ENCODE data around the gene PSKH1. TPM values are rescaled to one million over a fixed set of nuclear protein-coding genes. Genes with fewer than 3 reads are reported as not detected.
A peak's percentile ranks its signal among the peaks of the same experiment; 100 is the strongest.

The PSKH1 gene
- total and polyA plus RNA-seq, 9 of the 15 experiments (the other 6 are each of a cell fraction or from before 2014, with no cell fraction given): 0.96 to 20.9 (median 9.4) TPM

DNA sequence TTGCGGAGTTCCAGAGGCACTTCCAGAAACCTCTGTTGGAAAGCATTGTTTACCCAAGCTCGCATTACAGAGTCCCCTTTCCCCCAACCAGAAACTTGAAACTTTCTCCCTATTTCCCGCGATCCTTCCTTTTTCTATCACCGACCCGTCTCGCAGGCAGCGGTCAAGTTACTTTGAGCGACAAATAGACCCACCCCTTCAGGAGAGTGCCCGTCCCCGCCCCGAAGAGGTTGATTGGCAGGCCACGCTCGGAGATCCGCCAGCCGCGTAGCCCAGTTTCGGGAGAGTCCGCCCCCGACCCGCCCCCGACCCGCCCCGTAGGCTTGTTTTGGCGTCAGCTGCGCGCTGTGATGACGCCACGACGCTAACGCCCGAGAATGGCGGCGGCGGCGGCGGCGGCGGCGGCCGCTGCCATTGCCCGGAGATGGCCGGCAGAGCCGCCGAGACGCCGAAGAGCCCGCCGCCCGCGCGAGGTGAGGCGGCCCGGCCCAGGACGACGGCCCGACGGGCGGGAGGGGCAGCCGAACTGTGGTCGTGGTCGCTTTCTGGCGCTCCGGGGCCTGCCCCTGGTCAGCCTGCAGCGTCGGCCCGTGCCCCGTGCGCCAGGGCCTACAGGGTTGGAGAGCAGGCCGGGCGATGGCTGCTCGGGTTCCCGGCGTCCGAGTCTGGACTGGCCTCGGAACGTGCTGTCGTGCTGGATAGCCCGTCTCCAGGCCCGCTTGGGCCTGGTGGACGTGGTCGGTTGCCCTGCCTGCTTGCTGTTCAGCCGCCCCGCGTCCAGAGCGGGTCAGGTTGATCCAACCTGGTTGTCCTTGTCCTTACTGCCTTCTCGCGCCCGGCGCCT is at the start of gene PSKH1 (continued):
- TF ChIP-seq, protein P1, sequence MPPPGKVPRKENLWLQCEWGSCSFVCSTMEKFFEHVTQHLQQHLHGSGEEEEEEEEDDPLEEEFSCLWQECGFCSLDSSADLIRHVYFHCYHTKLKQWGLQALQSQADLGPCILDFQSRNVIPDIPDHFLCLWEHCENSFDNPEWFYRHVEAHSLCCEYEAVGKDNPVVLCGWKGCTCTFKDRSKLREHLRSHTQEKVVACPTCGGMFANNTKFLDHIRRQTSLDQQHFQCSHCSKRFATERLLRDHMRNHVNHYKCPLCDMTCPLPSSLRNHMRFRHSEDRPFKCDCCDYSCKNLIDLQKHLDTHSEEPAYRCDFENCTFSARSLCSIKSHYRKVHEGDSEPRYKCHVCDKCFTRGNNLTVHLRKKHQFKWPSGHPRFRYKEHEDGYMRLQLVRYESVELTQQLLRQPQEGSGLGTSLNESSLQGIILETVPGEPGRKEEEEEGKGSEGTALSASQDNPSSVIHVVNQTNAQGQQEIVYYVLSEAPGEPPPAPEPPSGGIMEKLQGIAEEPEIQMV (tag; conservative IDR thresholded peaks at IDR 0.05; ENCODE audit: low read depth): no peak
- no peak for TF ChIP-seq ZNF77 (CRISPR knock-in tag; IDR thresholded peaks at IDR 0.05)
- no peak for TF ChIP-seq SPI1 (IDR thresholded peaks at IDR 0.05; ENCODE audit: borderline replicate concordance, low read depth, low read length)
- no peak for TF ChIP-seq ZEB2 (IDR thresholded peaks at IDR 0.05)
- TF ChIP-seq IRF2 (CRISPR knock-in tag; IDR thresholded peaks at IDR 0.05): peak; percentile 89; the same call in 1 of the 2 replicates
- no peak for TF ChIP-seq ZNF184 (CRISPR knock-in tag; IDR thresholded peaks at IDR 0.05)
- TF ChIP-seq, protein P2, sequence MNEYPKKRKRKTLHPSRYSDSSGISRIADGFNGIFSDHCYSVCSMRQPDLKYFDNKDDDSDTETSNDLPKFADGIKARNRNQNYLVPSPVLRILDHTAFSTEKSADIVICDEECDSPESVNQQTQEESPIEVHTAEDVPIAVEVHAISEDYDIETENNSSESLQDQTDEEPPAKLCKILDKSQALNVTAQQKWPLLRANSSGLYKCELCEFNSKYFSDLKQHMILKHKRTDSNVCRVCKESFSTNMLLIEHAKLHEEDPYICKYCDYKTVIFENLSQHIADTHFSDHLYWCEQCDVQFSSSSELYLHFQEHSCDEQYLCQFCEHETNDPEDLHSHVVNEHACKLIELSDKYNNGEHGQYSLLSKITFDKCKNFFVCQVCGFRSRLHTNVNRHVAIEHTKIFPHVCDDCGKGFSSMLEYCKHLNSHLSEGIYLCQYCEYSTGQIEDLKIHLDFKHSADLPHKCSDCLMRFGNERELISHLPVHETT (CRISPR knock-in tag; conservative IDR thresholded peaks at IDR 0.05 in 1 of 2, IDR thresholded peaks at IDR 0.05 in 1 of 2): peak in 1 of 2 experiments; percentile 52; a peak in 2 of 4 replicates
- TF ChIP-seq, protein P3, sequence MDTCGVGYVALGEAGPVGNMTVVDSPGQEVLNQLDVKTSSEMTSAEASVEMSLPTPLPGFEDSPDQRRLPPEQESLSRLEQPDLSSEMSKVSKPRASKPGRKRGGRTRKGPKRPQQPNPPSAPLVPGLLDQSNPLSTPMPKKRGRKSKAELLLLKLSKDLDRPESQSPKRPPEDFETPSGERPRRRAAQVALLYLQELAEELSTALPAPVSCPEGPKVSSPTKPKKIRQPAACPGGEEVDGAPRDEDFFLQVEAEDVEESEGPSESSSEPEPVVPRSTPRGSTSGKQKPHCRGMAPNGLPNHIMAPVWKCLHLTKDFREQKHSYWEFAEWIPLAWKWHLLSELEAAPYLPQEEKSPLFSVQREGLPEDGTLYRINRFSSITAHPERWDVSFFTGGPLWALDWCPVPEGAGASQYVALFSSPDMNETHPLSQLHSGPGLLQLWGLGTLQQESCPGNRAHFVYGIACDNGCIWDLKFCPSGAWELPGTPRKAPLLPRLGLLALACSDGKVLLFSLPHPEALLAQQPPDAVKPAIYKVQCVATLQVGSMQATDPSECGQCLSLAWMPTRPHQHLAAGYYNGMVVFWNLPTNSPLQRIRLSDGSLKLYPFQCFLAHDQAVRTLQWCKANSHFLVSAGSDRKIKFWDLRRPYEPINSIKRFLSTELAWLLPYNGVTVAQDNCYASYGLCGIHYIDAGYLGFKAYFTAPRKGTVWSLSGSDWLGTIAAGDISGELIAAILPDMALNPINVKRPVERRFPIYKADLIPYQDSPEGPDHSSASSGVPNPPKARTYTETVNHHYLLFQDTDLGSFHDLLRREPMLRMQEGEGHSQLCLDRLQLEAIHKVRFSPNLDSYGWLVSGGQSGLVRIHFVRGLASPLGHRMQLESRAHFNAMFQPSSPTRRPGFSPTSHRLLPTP (IDR thresholded peaks at IDR 0.05; ENCODE audit: borderline replicate concordance, extremely low read depth, insufficient read length): no peak
- TF ChIP-seq EP300 (IDR thresholded peaks at IDR 0.05; ENCODE audit: low read length): 0 out of 2 replicates have a peak, but pooled peaks have one; percentile 1
- TF ChIP-seq ZNF253 (CRISPR knock-in tag; conservative IDR thresholded peaks at IDR 0.05): no peak
- TF ChIP-seq NFIC (IDR thresholded peaks at IDR 0.05): no peak
- TF ChIP-seq, protein P4, sequence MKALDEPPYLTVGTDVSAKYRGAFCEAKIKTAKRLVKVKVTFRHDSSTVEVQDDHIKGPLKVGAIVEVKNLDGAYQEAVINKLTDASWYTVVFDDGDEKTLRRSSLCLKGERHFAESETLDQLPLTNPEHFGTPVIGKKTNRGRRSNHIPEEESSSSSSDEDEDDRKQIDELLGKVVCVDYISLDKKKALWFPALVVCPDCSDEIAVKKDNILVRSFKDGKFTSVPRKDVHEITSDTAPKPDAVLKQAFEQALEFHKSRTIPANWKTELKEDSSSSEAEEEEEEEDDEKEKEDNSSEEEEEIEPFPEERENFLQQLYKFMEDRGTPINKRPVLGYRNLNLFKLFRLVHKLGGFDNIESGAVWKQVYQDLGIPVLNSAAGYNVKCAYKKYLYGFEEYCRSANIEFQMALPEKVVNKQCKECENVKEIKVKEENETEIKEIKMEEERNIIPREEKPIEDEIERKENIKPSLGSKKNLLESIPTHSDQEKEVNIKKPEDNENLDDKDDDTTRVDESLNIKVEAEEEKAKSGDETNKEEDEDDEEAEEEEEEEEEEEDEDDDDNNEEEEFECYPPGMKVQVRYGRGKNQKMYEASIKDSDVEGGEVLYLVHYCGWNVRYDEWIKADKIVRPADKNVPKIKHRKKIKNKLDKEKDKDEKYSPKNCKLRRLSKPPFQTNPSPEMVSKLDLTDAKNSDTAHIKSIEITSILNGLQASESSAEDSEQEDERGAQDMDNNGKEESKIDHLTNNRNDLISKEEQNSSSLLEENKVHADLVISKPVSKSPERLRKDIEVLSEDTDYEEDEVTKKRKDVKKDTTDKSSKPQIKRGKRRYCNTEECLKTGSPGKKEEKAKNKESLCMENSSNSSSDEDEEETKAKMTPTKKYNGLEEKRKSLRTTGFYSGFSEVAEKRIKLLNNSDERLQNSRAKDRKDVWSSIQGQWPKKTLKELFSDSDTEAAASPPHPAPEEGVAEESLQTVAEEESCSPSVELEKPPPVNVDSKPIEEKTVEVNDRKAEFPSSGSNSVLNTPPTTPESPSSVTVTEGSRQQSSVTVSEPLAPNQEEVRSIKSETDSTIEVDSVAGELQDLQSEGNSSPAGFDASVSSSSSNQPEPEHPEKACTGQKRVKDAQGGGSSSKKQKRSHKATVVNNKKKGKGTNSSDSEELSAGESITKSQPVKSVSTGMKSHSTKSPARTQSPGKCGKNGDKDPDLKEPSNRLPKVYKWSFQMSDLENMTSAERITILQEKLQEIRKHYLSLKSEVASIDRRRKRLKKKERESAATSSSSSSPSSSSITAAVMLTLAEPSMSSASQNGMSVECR (CRISPR knock-in tag; IDR thresholded peaks at IDR 0.05): peak; percentile 84
- peak; percentile 43; the same call in 1 of the 2 replicates for TF ChIP-seq E2F3 (CRISPR knock-in tag; IDR thresholded peaks at IDR 0.05)
